Left forelimb (tissue), 1 donor: Measurements from ENCODE around the gene RAB31.

Experiments used
- DNase-seq: peaks from one replicate; pipeline ENCODE4 v3.0.0-alpha.2; 2018; ENCODE audit warnings: low spot score

Gene RAB31

DNA sequence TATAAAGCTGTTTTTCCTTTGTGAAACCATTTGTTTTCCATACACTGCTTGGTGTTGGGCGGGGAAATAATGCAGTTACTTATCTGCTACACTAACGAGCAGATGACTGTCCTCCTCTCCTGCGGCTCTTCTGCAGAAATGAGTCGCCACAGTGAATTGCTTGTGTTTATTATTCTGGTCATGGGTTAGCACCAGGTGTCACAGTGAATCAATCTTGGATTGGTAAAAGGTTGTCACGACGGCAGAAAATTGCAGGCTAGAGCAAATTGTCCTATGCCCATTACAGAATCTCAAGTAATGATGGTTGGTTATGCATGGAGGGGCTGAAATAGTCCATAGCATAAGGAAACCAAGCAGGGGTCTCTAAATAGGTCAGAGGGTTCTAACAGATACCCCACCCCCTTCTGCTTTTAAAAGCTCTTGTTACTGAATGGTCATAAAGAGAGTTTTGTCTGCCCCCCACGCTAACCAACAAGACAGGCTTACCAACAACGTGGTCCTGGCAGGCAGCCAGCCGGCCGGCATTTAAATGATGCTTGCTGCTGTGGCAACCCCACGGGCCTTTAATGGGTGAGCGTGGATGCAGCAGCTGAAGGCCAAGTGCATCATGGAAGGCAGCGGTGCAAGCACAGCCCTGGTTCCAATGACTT lies 29.5 kb downstream of the RAB31 start:
- DNase-seq, result no peak

GRCh38 chr18:9738266-9738969 lies 30.3 kb downstream of the RAB31 start:
- no peak for DNase-seq

- no peak for DNase-seq
These were observed 31.4 kb downstream of the RAB31 start for GRCh38 chr18:9739516-9739915.

- DNase-seq, result no peak
These were observed 32.0 kb downstream of the RAB31 start for GRCh38 chr18:9740071-9740470.

GRCh38 chr18:9741406-9741792 lies 33.3 kb downstream of the RAB31 start:
- DNase-seq, result no peak

DNA sequence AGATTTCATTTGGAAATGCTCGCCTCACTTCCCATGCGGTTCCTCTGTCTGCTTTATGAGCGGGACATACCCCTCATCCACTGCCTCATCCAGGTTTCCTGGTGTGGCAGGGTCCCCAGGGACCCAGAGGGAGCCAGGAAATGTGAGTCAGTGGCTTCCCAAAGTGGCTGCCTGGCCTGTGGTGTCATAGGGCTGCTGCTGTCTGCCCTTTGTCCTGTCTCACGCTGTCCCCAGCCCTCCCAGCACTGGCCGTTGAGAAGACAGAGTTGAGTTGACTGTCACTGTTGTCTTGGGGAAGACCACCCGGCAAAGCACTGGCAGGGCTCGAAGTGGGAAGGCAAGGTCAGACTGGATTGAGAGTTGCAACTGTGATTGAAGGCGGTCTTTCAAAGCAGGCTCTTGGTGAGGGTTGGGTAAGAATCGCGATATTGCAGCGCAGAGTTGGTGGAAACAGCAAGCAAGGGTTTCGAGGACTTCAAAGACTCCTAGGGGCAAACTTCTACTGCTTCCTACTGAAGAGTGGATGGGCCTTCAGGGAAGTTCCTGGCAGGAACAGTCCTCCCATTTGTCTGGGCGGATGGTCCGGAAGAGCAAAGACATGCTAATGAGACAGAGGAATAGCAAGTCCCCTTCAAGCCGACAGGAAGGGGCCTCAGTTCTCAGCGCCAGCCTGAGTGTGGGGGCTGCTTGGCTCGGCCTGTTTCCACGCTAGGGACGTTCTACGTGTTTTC lies 33.9 kb downstream of the RAB31 start:
- no peak for DNase-seq

- no peak for DNase-seq
These were observed 34.5 kb downstream of the RAB31 start for GRCh38 chr18:9742524-9743131.

DNA sequence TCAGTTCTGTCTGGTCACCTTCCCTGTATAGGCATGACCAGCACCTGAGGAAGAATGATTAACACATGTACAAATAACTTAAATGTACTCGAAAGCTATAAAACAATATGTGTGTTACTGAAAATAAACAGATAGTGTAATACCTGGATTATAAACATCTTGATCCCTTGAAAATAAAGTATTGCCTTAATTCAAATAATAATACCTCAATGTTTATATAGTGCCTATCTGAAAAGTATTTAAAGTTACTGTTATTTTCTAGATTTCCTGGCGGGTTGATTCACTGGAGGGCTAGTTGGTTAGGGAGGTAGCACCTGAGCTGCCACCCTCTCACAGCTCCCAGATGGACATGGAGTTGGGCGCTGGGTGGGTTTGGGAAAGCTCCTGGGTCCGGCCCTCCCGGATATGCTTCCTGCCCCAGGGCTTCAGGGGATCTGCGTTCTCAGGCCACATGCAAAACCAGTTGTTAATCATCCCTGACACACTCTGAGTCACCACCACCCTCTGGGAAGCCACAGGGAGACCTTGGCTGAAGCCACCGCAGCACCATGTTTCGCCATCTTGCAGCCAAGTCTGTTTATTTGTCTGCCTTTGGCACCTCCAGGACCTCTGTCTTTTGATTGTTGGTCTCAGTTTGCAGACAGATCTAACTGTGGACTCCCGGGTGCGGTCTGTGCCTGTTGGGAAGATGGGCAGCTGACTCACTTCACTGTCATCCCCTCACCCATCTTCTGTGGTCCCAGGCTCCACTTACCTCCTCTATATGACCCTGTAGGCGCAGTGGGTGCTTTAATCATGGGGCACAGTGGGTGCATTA lies 35.3 kb downstream of the RAB31 start:
- no peak for DNase-seq

DNA sequence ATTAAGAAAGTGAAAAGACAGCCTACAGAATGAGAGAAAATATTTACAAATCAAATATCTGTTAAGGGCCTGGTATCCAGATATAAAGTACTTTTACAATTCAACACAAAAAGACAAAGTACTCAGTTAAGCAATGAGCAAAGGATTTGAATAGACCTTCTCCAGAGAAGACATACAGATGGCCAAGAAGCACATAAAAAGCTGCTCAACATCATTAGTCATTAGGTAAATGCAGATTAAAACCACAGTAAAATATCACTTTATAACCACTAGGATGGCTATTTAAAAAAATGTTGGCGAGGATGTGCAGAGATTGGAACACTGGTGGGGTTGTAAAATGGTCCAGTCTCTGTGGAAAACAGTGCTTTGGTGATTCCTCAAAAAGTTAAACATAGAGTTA lies 38.9 kb downstream of the RAB31 start:
- DNase-seq, result no peak

GRCh38 chr18:9749611-9750010 lies 41.5 kb downstream of the RAB31 start:
- no peak for DNase-seq

DNA sequence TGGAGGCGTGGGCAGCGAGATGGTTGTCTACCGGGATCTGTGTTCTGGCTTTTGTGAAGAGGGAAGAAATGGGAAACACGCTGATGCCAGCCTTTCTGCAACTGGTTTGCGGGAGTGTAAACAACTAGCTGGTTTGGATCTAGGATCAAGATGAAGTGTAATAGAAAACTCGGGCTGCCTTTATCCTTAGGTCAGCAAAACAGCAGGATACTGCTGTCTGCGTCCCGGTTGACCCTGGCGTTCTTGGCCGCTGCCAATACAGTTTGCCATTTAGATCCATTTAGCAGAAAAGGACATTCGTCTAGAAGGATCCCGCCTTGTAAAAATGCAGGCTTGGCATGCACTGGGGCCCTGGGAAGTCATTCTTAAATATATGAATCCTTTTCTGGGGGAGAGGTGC lies 42.0 kb downstream of the RAB31 start:
- DNase-seq, result no peak

DNA sequence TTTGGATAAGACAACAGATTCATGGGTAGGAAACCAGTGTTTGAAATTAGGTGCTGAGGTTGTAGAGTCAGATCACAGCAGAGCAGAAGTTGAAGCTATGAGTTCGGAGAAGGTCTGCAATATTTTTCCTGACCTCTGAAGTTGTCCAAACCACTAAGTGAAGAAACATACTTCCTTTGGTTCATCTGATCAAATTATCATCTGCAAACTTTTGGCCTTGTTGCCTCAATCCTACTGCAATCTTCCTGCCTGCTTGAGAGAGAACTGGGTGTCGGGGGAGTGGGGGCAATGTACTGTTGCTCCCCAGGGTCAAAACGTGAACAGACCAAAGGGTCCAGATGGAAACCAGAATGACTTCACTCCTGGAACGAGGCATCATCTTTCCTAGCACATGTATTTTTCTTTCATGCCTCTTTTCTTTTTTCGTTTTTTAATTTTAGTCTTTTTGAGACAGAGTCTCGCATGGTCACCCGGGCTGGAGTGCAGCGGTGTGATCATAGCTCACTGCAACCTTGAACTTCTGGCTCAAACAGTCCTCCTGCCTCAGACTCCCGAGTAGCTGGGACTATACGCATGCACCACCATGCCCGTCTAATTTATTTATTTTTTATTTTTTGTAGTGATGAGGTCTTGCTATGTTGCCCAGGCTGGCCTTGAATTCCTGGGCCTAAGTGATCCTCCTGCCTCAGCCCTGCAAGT lies 42.7 kb downstream of the RAB31 start:
- no peak for DNase-seq

GRCh38 chr18:9751371-9752031 lies 43.4 kb downstream of the RAB31 start:
- DNase-seq, result no peak

- no peak for DNase-seq
These were observed 45.7 kb downstream of the RAB31 start for GRCh38 chr18:9753846-9754245.

DNA sequence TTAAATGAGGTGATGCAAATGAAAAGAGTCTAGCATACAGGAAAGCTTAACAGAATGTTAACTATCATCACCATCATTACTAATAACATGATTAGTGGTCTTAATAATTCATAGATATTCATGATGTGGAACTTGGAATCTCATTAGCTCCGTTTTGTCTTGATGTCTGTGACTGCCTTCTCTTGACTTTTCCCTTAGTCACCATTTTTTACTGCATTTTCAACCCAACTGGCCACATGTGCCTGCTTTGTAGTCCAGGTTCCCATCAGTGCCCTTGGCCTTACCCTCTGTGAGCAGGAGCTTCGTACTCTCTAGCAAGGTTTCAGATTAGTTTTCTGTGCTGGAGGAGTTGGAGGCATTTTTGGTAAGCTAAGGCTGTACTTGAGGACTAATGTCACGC lies 47.0 kb downstream of the RAB31 start:
- no peak for DNase-seq

DNA sequence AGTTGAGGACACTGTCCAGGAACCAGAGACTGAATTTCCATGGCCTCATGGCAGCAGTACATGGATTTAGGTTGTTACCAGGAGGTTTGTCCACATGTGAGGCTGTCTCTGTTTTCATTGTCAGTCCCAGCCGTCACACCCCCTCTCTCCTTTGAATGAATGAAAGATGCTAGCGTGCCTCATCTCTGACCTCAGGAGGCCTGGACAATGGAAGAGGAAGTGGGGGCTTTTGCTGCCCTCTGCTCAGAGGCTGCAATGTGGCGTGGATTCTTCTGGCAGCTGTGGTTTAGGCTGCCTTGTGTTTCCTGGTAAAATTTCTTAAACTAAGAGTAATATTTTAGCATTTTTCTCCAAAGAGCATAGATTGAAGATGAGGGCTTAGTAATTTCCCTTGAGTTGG lies 47.5 kb downstream of the RAB31 start:
- DNase-seq, result no peak

DNA sequence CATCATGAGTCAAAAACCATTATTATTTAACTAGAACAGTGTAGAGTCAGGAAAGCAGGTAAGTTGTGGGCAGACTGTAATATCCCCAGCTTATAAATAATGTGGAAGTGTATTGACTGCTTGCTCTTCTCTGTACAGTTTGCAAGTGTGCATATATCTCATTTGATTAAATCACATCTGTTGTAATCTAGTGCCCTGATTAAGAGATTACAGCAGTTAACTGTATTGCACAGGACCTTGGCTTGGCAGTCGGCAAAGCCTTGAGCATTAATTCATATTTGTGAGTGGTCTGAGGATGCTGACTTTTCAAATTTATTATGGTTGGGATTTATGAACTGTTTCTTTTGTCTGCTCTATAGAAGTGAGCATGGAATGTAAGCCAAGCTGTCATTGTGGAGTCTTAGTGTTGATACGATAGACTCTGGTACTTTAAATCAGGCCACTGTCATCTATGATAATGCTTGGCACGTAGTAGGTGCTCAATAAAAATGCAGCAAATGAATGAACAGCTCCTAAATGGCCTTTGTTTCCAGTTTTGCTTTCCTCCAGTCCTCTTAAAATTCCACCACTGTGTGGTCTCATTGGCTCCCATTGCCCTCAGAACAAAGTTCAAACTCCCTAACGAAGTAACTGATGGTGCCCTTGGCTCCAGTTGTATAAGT lies 48.3 kb downstream of the RAB31 start:
- DNase-seq, result no peak

GRCh38 chr18:9756933-9757470 lies 48.9 kb downstream of the RAB31 start:
- DNase-seq, result no peak

DNA sequence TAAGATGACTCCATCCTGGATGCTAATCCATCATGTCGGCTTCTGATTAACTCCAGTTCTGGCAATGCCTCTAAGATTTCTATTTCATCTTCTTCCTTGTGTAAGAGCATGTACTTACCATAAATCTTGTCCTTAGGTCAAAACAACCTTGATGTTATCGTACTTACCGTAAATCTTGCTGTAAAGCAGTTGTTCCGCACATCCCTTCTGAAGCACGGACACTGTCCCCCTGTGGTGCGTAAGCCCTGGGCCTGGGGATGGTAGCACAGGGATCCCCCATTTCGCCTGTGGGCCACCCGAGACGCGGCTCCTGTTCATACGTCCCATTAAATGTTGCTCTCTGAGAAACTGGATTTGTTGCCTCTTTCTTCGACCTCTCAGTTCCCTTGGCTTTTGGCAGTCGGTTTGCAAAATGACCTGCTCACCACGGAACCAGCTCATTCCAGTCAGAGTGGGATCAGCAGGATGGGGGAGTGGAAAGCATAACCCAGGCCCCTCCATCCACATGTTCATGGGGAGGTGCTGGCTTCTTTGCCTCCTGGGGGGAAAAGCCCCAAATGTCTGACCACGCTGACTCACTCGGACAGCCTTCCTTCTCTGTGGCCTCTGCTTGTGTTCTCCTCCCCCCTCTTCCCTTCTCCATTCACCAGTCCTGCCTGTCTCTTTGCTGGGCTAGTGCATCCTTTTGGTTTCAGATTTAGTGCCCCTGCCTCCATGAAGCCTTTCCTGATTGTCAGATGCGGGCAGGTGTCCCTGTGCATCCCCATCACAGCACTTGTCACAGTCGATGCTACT lies 49.9 kb downstream of the RAB31 start:
- no peak for DNase-seq
